SH-SY5Y (cell line): Measurements from ENCODE around the gene UNC13A.

Source experiments
- GATA2 ChIP-seq: IDR thresholded peaks from 2 replicates; pipeline ENCODE4 v1.6.1; 2011; ENCODE audit warnings: mild to moderate bottlenecking, low read depth, low read length
- GATA3 ChIP-seq: IDR thresholded peaks from 2 replicates; pipeline ENCODE4 v1.6.1; 2011; ENCODE audit warnings: low read depth, mild to moderate bottlenecking, low read length, moderate library complexity

UNC13A gene

GRCh38 chr19:17685451-17686022 lies 2.6 kb downstream of the UNC13A start:
- TF ChIP-seq GATA2 (no peak), GATA3 (no peak)

- TF ChIP-seq GATA2 (no peak), GATA3 (no peak)
Measured at GRCh38 chr19:17684256-17684655, 3.9 kb downstream of the UNC13A start.

DNA sequence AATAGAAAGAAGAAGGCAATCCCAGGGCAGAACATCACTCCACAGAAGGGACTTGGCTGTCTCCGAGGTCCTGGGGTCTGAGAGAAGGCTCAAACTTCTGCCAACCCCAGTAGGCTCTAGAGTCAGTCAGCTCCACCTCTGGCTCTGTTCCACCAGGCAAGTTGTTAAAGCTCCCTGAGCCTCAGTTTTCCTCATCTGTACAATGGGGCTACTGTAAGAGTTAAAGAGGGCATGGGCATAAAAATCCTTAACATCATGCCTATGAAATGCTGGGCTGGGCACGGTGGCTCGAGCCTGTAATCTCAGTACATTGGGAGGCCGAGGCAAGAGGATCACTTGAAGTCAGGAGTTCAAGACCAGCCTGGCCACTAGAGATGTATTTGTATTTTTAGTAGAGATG lies 5.1 kb downstream of the UNC13A start:
- TF ChIP-seq GATA3 = no peak

DNA sequence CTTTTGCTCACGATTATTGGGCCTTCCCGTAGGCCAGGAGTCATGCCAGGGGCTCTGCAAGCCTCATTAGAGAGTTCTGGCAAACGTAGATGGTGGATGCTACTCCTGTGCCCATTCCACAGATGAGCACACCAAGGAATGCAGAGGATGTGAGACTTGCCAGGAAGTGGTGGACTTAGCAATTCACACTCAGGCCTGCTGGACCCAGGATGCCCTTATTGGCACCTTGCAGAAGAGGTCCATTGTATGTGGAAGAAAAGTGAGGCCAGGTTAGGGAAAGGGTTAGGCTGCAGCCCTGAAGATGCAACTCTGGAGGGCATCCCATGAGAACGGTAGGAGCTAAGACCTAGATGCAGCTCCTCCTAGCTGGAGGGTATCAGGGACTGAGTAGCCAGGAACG lies 5.9 kb downstream of the UNC13A start:
- TF ChIP-seq GATA3 = no peak
- no peak for TF ChIP-seq GATA2

DNA sequence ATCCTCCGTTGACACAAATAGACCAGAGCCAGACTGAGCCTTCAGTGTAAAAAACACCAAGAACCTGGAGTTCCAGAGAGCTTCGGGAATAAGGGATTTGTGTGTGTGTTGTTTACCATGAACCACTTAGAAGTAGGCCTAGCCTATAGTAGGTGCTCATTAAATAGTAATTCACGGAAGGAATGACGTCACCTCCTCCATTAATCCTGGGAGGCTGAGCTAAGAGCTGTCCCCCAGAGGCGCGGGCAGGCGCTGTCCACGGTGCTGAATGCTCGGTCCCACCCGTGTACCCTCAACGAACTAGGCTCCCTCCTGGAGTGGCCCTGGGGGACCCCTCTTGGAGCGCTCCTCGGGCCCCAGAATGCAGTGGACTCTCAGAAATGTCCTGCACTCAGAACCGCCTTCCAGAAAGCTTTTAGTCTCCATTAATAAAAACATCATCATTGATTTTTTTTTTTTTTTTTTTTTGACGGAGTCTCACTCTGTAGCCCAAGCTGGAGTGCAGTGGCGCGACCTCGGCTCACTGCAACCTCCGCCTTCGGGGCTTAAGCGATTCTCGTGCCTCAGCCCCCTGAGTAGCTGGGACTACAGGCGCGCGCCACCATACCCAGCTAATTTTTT lies 6.5 kb downstream of the UNC13A start:
- no peak for TF ChIP-seq GATA2
- no peak for TF ChIP-seq GATA3

- TF ChIP-seq GATA3 (no peak), GATA2 (no peak)
Measured at GRCh38 chr19:17680230-17680722, 7.9 kb downstream of the UNC13A start.

DNA sequence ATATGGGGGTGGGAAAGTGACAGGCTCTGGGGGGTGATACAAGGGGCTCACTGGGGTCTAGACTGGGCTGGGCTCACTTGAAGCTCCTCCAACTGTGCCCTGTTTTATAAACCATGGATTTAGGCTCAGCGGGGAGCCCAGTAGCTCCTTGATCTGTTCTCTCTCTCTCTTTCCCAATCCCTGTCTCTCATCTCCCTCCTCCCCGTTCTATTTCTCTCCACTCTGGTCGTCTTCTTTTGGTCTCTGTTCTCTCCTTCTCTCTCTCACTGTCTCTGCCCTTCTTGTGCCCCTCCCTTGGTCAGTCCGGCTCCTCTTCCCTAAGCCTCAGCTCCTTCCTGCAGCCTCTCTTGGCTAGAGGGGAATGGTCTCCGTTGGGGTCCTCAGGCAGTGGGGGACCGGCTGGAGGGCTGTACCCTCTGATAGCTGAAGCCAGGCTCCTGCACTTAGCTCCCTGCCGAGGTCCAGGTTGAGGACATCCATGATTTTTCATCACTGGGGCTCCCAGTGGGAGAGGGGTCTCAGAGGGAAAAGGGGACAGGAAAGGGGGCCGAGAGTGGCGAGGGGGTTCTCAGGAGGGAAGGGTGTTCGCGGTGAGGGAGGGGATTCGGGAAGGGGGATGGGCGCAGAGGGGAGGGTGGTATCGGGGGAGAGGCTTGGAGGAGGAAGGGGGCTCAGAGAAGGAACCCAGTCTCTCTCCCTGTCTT lies 8.5 kb downstream of the UNC13A start:
- TF ChIP-seq GATA3 (no peak), GATA2 (no peak)

DNA sequence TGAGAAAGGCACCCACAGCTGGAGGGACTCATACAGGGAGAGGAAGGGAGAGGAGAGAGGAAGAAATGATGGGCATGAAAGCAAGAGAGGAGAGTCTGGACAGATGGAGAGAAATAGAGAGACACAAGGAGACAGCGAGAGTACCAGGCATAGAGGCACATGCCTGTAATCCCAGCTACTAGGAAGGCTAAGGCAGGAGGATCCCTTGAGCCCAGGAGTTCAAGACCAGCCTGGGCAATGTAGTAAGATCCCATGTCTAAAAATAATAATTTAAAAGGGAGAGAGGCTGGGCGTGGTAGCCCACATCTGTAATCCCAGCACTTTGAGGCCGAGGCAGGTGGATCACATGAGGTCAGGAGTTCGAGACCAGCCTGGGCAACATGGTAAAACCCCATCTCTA lies 9.3 kb downstream of the UNC13A start:
- TF ChIP-seq GATA2 (no peak), GATA3 (no peak)

DNA sequence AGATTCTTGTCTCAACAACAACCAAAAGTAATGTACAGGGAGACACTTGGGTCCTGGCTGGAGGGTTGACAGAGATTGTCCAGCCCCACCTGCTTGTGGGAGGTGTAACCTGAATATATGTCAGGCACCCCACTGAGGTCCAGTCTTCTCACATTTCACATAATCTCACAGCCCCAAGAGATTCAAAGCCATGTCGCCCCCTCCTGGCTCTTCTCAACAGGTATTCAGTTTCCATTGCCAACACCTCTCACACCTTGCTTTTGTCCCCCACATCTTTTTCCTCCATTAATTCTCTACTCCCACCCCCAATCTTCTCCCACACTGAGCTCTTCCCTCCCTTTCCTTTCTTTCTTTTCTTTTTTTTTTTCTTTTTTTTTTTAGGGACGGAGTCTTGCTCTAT lies 11.2 kb downstream of the UNC13A start:
- TF ChIP-seq GATA3 (no peak), GATA2 (no peak)

- TF ChIP-seq GATA3 = no peak
- no peak for TF ChIP-seq GATA2
Measured at GRCh38 chr19:17676295-17676694, 11.9 kb downstream of the UNC13A start.

- TF ChIP-seq GATA2 = no peak
- TF ChIP-seq GATA3 = no peak
Measured at GRCh38 chr19:17673937-17674799, 14.0 kb downstream of the UNC13A start.

GRCh38 chr19:17671906-17672305 lies 16.2 kb downstream of the UNC13A start:
- TF ChIP-seq GATA2 = no peak
- TF ChIP-seq GATA3 = no peak

DNA sequence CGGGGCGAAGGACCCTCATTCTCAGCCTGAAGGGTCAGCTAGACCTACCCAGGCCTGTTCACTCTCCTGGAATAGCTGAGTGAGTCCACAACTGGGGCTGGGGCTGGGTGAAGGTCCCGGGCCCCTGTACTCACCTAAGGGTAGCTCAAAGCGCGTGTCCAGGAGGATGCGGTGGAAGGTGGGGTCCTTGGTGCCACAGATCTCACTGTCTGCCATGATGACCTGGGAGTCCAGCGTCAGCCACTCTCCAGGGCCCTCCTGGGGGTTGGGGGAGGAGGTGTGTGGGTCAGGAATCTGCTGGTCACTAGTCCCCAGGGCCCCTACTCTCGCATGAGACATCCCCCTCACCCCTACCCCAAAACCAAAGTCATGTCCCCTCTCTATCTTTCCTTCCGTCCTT lies 18.7 kb downstream of the UNC13A start:
- no peak for TF ChIP-seq GATA3

- TF ChIP-seq GATA2 (no peak), GATA3 (no peak)
Measured at GRCh38 chr19:17665058-17665457, 23.1 kb downstream of the UNC13A start.
